Stimulated activated naive CD8-positive, alpha-beta T cell treated with anti-CD3 and anti-CD28 coated beads, Interleukin-15, Interleukin-2, amounts not matched to agents 100 U/mL and 50 U/mL, for 24 hours (primary cell): ENCODE results near the gene AUTS2.

Source experiments
- ATAC-seq: fragments of 150-1000 bp; cut with Tn5 transposase; one replicate; pipeline ENCODE4 v1.10.0; 2021
- DNase-seq: peaks from one replicate; pipeline ENCODE4 v3.0.0; 2021

The AUTS2 gene

DNA sequence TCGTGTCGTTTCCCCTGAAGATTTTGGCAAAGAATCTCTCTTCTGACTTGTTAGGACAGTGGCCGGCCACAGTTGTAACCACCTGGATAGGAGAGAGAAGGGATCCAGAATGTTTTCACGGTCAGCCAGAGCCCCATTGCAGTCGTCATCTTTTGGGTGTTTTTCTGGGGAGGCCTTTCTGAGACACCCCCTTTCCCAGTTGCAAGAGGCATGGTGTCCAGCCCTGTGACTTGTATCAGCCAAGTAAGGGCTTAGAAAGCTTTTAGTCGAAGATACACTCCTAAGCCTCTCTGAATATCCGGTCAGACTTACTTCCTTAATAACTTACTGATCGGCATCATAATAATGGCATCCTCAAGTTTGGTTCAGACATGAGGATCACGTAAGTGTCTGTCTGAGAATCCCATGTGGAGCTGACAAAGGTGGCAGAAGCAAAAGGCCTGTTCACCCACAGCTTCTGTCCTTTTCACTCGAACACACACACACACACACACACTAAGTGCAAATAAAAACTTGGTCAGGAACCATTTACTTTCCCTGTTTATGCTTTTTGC lies 1098.0 kb downstream of the AUTS2 start:
- no peak for ATAC-seq
- no peak for DNase-seq

DNA sequence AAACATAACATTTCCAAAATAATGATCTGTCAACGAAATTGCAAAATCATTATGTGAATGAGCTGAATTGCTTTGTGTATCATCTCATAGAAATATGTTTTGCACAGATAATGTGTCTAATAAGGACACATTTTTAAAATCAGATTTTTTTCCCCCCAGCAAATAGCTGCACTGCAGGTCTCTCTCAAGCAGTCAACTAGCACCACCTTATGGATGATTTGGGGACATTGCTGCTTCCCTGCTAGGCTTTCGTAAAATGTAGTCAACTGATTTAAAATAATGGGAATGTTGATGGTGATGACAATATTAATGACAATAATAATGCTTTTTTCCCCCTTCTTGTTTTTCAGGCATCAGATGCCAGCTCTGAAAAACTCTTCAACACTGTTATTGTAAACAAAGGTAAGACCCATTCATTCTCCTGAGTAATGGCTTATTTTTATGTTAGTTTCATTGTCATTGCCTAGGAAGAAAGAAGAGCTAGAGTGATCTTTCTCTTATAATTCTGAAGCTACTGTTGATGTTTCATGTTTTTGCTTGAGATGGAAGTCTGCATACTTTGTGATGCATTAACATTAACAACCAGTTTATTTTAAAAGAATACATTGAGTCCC lies 1100.1 kb downstream of the AUTS2 start:
- DNase-seq (no peak), ATAC-seq (no peak)

DNA sequence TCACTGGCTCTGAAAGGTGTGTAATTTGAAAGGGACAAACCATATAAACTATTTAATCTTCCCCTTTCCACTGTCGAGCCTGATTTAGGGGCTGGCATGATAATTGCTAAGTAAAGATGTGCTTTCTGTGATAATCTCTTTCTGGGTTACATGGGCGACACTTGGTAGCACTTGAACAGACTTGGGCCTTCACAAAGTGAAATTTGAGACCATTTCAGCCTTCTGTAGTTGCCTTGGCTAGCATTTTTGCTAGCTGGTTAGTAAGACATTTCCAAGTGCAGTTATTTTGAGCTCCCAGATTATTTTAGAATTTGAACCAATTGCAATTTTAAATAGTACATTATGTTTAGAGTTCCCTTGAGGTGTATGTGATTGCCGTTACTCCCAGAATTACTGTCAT lies 1101.0 kb downstream of the AUTS2 start:
- ATAC-seq, result no peak
- no peak for DNase-seq

DNA sequence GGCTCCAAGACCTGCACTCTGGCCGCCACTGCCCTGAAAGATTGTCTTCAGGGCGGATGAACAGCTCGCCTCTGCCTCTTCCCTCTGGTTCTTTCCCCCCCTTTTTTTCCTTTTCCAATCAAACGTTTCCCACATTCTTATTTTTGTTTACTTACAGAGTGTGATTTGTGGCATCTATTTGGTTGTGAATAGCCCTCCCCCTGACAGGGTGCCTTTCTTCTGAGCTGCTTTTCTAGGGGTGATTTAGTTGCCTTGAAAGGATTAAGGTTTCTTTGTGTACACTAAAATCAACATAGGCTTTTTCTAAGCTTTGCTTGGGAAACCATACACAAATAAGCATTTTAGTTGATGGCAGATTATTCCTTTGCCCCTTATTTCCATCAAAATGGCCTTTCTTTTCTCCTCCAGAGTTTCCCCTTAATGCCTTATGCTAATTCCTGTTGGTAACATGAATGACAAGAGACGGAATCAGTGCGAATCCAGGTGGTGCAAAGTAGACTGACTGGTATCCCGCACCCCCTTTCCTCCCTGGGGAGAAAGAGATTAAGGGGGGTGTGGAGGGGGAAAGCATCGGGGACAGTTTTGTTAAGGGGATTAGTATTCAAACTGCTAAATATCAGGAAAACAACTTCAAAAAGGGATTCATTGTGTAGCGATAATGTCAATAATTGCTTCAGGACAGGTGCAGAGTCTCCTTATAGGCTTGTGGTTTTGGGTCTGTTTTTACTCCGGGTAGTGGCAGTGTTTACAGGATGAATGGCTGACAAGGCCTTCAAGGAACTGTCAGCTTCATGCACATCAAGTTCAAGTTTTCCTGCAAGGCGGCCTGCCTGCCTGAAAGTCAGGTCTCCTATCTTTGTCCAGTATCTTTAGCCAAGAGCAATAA lies 1102.0 kb downstream of the AUTS2 start:
- DNase-seq, result no peak
- ATAC-seq, result no peak

DNA sequence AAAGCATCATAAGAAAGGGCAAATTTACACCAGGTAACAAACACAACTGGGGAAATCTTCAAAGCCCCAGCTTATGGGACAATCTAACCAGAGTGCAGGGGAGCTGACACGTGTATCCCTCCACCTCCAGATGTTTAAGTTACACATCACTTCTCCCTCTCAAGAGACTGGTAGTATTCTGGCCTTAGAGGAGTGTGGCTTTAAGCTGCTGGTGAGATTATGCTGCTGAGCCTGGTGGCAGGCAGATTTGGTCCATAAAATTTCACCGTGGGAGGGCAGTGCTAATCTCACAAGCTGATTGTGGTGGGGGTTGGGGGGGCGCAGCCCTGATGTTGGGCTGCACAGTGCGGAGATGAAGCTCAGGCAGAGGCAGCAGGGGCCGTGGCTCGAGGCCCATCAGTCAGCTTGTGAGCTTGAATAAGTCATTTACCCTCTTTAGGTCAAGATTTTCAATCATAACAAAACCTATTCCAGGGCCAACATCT lies 1102.7 kb downstream of the AUTS2 start:
- DNase-seq (no peak), ATAC-seq (no peak)

DNA sequence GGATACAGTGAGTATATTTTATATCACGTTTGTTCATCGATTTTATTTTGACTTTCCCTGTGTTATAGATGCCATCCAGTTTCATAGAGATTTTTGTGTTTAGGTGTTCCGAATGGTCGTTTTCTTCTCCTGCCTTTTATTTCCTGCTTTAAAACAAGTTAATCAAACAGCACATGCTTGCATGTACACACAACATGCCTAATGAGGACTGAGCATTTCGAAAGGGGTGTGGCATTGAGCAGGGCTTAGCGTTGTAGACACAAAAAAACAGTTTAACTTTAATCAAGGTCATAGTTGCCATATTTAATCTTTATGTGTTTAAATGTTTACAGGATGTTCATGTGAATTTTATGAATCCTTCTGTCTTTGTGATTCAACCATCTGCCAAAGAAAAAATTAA lies 1103.2 kb downstream of the AUTS2 start:
- ATAC-seq (no peak), DNase-seq (no peak)

DNA sequence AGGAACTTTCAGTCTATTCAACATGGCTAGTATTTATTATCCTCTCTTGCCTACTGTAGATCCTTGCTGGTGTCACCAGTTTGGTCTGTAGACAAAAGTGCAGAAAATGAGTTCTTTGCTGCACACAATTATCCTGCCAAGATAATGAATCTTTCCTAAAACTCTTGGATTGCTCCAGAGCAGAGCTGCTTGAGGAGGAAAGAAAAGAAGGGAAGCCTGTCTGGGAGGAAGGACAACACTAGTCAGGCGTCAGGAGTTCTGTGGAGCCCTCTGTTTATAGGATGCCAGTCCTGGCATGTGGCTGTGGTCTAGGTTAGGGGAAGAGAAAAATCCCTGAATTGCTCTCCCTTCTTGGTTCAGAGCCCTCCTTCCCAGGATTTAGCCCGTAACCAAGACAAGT lies 1103.7 kb downstream of the AUTS2 start:
- DNase-seq (no peak), ATAC-seq (no peak)

DNA sequence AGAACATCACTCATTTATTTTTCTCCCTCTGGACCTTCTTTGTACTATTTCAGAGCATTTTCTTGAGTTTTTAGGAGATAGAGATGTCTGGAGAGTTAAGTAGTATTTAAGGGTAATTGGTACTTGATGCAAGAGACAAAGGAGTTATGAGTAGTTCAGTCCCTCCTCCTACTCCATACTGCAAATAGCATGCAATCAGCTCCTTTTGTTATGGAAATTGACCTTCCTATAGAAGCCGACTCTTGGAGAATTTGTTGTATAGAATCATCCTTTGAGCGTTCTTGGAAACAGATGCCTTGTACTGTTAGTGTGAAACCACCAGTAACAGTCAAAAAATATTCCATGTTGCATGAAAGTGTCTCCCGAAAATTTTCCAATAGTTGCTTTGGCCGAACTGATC lies 1105.5 kb downstream of the AUTS2 start:
- ATAC-seq (no peak), DNase-seq (no peak)

DNA sequence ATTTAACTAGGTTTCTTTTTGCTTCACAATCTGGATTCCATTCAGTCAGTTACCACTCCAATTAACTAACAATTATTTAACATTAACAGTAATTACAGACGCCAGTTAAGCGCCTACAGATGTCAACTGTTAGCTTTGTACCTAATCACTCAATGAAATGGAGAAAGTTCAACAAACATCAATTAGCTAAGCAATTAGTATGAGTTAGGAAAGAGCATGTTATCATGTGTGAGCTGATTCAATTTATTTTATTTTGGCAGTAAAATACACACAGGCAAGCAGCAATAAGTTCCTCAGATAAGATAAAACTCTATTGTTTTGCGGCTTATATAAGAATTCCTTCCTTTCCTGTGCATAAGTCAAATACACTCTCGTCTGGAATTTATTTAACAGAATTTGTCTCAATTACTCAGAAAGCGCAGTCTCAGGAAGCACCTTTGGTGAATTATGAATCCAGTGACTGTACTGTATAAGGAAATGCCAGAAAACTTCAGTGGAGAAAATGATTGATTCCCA lies 1106.6 kb downstream of the AUTS2 start:
- ATAC-seq, result no peak

DNA sequence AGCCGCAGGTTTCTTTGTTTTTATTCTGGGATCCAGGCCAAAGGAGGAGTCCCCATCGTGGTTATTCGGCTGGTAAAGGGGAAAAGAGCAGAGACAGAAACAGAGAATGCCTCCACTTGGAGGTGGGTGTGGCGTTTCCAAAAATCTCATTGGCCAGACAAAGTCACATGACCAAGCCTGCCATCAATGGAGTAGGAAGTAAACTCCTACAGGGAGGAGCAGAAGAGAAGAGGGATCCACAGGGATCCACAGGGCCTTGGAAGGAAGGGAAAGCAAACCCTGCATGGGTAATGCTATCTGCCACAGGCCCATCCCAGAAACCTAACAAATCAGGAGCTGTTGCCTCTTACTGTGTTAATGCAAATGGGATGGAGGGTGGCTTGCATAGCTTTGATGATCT lies 1107.9 kb downstream of the AUTS2 start:
- ATAC-seq (no peak), DNase-seq (no peak)

More for the DNA sequence above, 1106.6 kb downstream of the AUTS2 start:
- no peak for DNase-seq

DNA sequence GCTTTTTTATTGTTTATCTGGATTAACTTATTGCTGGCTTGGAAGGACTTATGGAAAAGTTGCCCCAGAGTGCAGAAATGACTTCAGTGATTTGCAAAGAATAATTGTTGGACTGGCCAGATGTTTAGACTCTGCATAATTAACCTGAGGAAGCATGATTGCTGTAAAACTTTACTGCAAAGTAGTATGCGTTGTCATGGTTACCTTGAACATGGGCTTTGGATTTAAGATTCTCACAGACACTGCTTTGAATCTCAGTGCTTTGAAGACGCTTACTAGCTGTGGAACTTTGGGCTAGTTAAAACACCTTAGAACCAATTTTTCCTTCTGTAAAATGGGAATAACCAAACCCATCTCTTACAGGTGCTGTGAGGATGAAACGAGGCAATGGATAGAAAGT lies 1108.4 kb downstream of the AUTS2 start:
- no peak for DNase-seq
- ATAC-seq, result no peak

DNA sequence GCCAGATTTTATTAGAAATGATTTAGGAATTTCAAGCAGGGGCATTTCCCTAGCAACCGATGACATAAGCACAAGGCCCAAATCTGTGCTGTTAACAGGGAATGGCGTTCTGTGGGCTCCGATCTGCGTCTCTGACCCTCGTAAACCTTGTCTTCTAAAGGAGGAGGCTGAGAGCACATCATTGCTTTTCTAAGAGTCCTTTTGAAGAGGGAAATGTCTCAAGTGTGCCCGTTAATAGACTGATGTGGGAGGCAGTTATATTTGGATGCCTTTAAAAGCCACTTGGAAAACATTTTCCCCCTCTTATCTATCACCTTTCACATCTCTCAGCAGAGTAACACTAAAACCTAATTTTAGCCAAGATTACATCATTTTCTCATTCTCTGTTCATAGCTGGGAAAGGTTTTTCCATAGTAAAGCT lies 1109.6 kb downstream of the AUTS2 start:
- ATAC-seq (no peak), DNase-seq (no peak)

DNA sequence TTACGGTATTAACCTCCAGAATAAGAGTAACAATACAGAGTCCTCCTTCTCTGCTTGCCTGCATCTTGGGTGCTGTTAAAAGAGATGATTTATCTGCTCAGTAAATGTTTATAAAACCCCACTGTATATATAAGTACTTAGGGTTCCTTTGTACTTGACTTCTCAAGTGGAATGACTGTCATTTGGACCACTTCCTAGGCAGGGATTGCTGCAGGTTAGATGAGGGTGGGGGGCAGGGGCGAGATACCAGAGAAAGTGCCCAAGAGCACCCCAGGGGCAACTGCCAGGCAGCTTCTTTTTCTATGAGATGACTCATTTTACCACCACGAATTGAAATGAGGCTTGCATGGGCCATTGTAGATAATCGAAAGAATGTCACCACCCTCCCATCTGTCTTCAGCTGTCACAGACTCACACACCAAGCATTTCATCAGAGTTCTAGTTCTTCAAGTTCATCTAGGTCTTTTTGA lies 1111.8 kb downstream of the AUTS2 start:
- ATAC-seq (no peak), DNase-seq (no peak)

DNA sequence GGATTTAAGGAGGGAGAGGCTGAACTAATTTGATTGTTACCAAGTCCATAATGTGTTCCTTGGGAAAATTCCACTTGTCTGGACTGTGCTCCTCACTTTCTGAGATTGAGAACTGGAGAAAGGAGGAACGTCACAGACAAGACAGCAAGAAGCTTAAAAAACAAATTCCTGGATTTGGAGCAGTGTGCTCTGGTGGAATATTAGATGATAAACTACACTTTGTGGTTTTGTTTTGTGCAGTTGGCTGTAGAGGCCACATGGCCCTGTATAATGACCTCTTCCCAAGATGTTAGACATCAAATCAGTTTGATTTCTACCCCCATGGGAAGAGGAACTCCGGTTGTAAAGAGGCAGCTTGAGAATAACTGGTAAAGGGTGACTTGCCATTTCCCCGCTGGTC lies 1112.4 kb downstream of the AUTS2 start:
- ATAC-seq (no peak), DNase-seq (no peak)

DNA sequence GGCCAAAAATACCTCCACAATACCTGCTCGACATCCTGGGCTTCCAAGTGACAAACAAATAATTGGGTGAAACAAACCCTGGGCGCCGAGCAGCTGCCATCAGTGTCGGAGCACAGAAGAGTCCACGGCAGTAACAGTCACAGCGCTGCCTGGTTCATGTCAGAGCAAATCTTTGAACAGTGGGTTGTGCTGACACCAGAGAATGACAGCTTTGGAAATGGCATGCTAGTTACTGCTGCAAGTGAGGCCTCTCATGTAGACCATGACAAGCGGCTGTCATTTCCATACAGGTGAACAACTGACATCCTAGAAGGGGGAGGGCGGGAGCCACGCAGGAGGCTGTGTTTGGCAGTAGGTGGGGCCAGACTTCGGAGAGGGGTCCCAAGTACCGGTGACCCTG lies 1113.2 kb downstream of the AUTS2 start:
- DNase-seq, result no peak
- no peak for ATAC-seq

DNA sequence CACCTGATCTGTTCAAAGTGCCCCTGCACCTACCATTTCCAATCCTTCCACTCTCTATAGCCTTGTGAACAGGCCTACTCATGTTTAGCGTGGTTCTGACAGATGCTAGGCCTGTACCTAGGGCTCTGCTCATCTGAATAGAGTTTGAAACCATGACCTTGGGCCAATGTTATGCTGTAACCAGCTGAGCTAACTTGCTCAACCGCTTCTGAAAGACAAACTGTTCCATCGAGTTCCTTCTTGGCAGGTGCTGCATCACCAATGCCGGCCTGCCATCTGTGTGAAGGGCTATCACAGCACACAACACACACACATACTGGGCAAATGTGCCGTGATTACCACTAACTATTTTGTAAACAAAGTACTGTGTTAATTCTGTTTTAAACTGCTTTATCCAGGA lies 1114.7 kb downstream of the AUTS2 start:
- ATAC-seq (no peak), DNase-seq (no peak)

DNA sequence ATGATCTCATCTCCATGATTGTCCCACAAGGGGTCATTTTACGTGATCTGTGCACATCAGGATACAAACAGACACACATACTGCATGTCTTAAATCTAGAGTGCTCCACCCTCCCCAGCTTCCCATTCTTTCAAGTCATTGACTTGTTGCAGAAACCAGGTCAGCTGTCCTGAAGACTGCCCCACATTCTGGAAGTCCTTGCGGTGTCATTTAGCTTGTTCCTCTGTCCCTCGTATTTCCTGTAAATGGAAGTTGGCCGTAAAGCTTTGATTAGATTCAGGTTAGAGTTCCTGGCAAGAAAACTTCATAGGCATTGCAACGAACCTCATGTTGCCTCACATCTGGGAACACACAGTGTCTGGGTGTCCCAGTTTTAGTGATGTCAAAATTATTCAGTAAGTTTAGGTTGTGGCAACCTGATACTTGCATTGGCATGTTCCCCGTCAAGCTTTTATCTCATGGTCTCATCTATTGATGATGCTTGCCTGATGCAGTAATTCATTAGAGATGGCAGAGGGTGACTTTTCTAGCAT lies 1116.3 kb downstream of the AUTS2 start:
- no peak for DNase-seq
- no peak for ATAC-seq

DNA sequence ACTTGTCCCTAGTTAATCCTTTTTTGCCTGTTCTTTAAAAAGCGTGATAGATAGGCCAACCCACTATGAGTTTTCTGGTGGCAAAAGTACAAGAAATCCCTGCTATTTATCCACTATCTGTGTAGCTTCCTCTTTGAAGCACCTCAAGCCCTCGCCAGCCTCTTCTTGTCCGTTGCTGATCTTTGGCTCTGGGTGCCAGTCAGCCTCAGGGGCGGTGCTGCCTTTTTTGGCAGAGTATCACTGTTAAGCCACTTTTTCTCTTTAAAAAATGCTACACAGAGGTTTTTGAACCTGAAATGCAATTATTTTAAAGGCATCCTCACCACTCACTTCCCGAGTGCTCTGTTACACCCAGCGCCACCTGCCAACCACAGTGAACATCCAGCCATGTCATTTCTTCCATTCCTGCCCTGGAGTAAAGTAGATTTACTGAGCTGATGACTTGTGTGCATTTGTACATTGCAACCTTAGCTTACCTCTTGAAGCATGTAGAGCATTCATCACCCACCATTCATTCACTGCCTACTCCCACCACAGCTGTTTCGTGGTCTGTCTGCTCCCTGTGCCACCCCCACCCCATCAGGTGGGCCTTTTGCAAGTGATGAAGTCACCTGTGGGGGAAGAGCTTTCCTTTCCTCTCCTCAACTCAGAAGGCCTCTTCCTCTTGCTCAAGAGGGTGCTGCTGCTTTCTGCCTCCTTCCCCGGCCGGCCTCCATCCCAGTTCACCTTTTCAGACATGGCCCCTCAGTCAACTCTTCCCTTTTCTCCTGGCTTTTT lies 1119.5 kb downstream of the AUTS2 start:
- DNase-seq, result no peak
- no peak for ATAC-seq

DNA sequence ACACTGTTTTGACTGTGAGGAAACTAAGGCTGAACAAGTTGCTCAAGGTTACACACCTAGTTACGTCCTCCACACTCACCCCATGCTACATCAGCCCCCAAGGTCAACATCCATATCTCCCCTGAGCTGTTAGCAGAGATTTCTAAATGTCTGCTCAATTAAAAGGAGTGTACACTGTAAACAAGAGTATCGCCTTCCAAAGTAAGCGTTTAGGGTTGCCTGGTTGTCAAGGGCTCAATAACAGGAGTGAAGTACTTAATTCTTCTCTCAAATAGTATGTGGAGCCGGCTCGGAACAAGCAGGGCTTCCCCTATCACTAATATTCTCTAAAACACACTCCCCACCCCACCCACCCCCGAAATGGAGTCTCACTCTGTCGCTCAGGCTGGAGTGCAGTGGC lies 1120.8 kb downstream of the AUTS2 start:
- ATAC-seq (no peak), DNase-seq (no peak)

DNA sequence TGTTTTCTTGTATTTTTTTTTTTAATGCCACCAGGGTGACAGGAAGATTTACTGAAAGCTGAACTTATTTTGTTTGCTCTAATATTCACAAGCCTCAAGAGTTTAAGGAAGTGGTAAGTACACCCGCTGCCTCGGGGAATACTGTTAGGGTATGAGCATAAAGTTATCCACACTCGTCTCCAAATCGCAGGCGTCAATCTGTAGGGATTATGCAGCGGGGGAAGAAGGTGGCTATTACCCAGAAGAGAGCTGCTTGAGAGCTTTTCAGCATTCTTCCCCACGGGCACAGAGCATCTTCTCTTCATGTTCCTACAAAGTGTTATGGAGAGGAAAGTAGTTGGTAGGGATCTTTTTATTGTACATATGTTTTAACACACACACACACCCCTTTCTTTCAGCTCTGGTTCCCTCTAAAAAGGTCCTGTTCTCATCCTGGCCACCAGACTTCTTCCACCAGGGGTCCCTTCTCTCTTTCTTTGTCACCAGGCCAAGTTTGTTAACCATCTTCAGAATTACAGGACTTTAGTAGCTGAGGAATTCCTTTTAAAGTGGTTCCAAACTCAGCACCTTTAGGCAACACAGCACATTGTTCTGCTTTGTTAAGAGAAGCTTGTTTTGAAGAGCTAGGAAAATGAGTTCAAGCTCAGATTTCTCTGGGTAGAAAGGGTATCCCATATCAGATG lies 1122.1 kb downstream of the AUTS2 start:
- no peak for DNase-seq
- no peak for ATAC-seq

DNA sequence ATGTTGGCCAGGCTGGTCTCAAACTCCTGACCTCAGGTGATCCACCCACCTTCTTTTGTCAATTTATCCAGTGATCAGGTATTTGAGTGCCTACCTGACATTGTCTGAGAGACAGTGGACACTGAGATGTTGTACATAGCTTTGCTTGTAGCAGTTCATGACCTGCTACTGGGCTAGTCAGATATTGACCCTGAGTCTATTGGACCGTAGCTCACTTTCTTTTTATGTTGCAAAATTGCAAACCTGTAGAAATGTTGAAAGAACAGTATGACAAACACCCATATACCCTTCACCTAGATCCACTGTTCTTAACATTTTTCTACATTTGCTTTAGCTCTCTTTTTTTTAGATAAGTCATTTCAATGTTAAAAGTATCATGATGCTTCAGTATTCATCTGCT lies 1123.2 kb downstream of the AUTS2 start:
- DNase-seq (no peak), ATAC-seq (no peak)
